A549 (cell line): ENCODE measurements around the gene TIMM50.

ENCODE experiments used
- BHLHE40 ChIP-seq: IDR thresholded peaks from 2 replicates; pipeline ENCODE4 v1.6.1; 2012; ENCODE audit warnings: low read depth, low read length, inconsistent platforms
- CTCF ChIP-seq: fragments of >200 bp; sonication (Bioruptor Twin); formaldehyde crosslinking; IDR thresholded peaks from 3 replicates; pipeline ENCODE4 v1.5.1; 2016
- HDAC2 ChIP-seq: fragments of 200-600 bp; sonication (generic); IDR thresholded peaks from 2 replicates; pipeline ENCODE4 v1.6.1; 2016
- KDM1A ChIP-seq: fragments of 200-600 bp; sonication (generic); IDR thresholded peaks from 2 replicates; pipeline ENCODE4 v1.6.1; 2016; ENCODE audit warnings: low read depth, mild to moderate bottlenecking
- MAX ChIP-seq: IDR thresholded peaks from 2 replicates; pipeline ENCODE4 v1.6.1; 2012
- POLR2A ChIP-seq: IDR thresholded peaks from 2 replicates; pipeline ENCODE4 v1.6.1; 2012; ENCODE audit warnings: mild to moderate bottlenecking, low read length
- RAD21 ChIP-seq, 2 experiments: fragments of >200 bp in 1 of 2; sonication (Bioruptor Twin) in 1 of 2; formaldehyde crosslinking in 1 of 2; IDR thresholded peaks in 1 of 2; conservative IDR thresholded peaks in 1 of 2; 2 replicates in 1 of 2; 3 replicates in 1 of 2; pipeline ENCODE4 v1.6.1; 2012 to 2018; ENCODE audit warnings: inconsistent platforms in 1 of 2
- RNF2 ChIP-seq: fragments of 200-600 bp; sonication (generic); IDR thresholded peaks from 2 replicates; pipeline ENCODE4 v1.6.1; 2016; ENCODE audit warnings: low read depth, mild to moderate bottlenecking, antibody characterized with exemption, moderate library complexity, borderline replicate concordance
- ZSCAN20 ChIP-seq: fragments of 250-450 bp; sonication (Bioruptor Pico); IDR thresholded peaks from 2 replicates; pipeline ENCODE4 v1.8.0; 2022; ENCODE audit warnings: mild to moderate bottlenecking, moderate library complexity

- TF ChIP-seq RNF2 (no peak), CTCF (no peak), ZSCAN20 (CRISPR knock-in tag) (no peak), POLR2A (no peak), RAD21 (conservative IDR thresholded peaks at IDR 0.05 in 1 of 2, IDR thresholded peaks at IDR 0.05 in 1 of 2) (no peak), HDAC2 (no peak), KDM1A (no peak), BHLHE40 (no peak), MAX (no peak)
These were observed 44.3 kb upstream of the TIMM50 start for GRCh38 chr19:39436350-39436716.
